Neural progenitor cell (in vitro differentiated cells): ENCODE data around the gene TTLL12.

Experiments used
- CTCF ChIP-seq: fragments of 200-600 bp; sonication (generic); IDR thresholded peaks from 2 replicates; pipeline ENCODE4 v1.5.1; 2017; ENCODE audit warnings: antibody characterized with exemption, mild to moderate bottlenecking
- EZH2 ChIP-seq: fragments of 200-600 bp; sonication (generic); IDR thresholded peaks from 2 replicates; pipeline ENCODE4 v1.6.1; 2017; ENCODE audit warnings: antibody characterized with exemption, mild to moderate bottlenecking, moderate library complexity
- EZH2phosphoT487 ChIP-seq: fragments of 200-600 bp; sonication (generic); IDR thresholded peaks from 2 replicates; pipeline ENCODE4 v1.6.1; 2017; ENCODE audit warnings: antibody characterized with exemption

GRCh38 chr22:43151251-43152002 is 35.5 kb downstream of the TTLL12 start, which contains the start of gene TSPO:
- no peak for TF ChIP-seq CTCF
- no peak for TF ChIP-seq EZH2phosphoT487
- peak; percentile 40 for TF ChIP-seq EZH2
